ENCODE results near the gene MLANA.

Gene MLANA

GRCh38 chr9:5897851-5898250 lies 7.2 kb downstream of the MLANA start:
- Histone ChIP-seq H3K4me3 (ENCODE audit: severe bottlenecking) (no peak overlapping the region), H3K27ac (ENCODE audit: poor library complexity, severe bottlenecking) (no peak overlapping the region), H3K4me1 (ENCODE audit: insufficient read depth, poor library complexity, severe bottlenecking) (no peaks in the 10 kb centered on the region), H3K36me3 (ENCODE audit: low read depth) (no peaks in the 10 kb centered on the region), H3K9me3 (ENCODE audit: severe bottlenecking) (no peaks in the 10 kb centered on the region), H3K27me3 (ENCODE audit: insufficient read depth, poor library complexity, severe bottlenecking) (no peaks in the 10 kb centered on the region)
- TF ChIP-seq, protein P1, sequence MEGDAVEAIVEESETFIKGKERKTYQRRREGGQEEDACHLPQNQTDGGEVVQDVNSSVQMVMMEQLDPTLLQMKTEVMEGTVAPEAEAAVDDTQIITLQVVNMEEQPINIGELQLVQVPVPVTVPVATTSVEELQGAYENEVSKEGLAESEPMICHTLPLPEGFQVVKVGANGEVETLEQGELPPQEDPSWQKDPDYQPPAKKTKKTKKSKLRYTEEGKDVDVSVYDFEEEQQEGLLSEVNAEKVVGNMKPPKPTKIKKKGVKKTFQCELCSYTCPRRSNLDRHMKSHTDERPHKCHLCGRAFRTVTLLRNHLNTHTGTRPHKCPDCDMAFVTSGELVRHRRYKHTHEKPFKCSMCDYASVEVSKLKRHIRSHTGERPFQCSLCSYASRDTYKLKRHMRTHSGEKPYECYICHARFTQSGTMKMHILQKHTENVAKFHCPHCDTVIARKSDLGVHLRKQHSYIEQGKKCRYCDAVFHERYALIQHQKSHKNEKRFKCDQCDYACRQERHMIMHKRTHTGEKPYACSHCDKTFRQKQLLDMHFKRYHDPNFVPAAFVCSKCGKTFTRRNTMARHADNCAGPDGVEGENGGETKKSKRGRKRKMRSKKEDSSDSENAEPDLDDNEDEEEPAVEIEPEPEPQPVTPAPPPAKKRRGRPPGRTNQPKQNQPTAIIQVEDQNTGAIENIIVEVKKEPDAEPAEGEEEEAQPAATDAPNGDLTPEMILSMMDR (IDR thresholded peaks at IDR 0.05; ENCODE audit: poor library complexity, severe bottlenecking) = no peak
- DNase-seq (ENCODE audit: low spot score) (no peak), ATAC-seq (ENCODE audit: low read depth) (no peak)

DNA sequence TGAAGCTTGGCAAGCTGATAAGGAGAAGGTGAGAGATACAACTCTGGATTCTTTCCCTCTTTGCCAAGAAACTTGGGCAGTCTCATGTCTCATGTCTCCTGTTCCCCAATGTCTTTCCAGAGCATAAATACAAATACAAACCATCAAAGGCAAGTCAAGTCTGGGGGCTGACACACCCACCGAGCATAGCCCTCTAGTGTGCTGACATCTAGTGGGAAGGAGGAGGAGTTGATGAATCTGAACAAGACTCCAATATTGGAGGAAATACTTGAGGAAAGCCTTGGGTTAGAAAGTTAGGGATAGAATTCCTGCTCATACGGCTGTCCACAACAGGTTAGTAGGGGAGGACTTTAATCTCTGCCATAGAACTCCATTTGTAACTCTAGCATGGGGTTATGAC lies 8.6 kb downstream of the MLANA start:
- Histone ChIP-seq H3K4me1 (ENCODE audit: insufficient read depth, poor library complexity, severe bottlenecking) (no peaks in the 10 kb centered on the region), H3K36me3 (ENCODE audit: low read depth) (no peaks in the 10 kb centered on the region), H3K27ac (ENCODE audit: poor library complexity, severe bottlenecking) (no peak overlapping the region), H3K27me3 (ENCODE audit: insufficient read depth, poor library complexity, severe bottlenecking) (no peaks in the 10 kb centered on the region), H3K4me3 (ENCODE audit: severe bottlenecking) (no peak overlapping the region), H3K9me3 (ENCODE audit: severe bottlenecking) (no peaks in the 10 kb centered on the region)
- DNase-seq (ENCODE audit: low spot score) (no peak), ATAC-seq (ENCODE audit: low read depth) (no peak)
- TF ChIP-seq, protein P1 (IDR thresholded peaks at IDR 0.05; ENCODE audit: poor library complexity, severe bottlenecking) = peak; percentile 49

GRCh38 chr9:5900622-5901021 lies 9.9 kb downstream of the MLANA start:
- TF ChIP-seq, protein P1 (IDR thresholded peaks at IDR 0.05; ENCODE audit: poor library complexity, severe bottlenecking) = no peak
- Histone ChIP-seq H3K9me3 (ENCODE audit: severe bottlenecking) (no peaks in the 10 kb centered on the region), H3K4me3 (ENCODE audit: severe bottlenecking) (no peak overlapping the region), H3K36me3 (ENCODE audit: low read depth) (no peaks in the 10 kb centered on the region), H3K27ac (ENCODE audit: poor library complexity, severe bottlenecking) (no peak overlapping the region), H3K27me3 (ENCODE audit: insufficient read depth, poor library complexity, severe bottlenecking) (no peaks in the 10 kb centered on the region), H3K4me1 (ENCODE audit: insufficient read depth, poor library complexity, severe bottlenecking) (no peaks in the 10 kb centered on the region)
- ATAC-seq (ENCODE audit: low read depth) (no peak), DNase-seq (ENCODE audit: low spot score) (no peak)

DNA sequence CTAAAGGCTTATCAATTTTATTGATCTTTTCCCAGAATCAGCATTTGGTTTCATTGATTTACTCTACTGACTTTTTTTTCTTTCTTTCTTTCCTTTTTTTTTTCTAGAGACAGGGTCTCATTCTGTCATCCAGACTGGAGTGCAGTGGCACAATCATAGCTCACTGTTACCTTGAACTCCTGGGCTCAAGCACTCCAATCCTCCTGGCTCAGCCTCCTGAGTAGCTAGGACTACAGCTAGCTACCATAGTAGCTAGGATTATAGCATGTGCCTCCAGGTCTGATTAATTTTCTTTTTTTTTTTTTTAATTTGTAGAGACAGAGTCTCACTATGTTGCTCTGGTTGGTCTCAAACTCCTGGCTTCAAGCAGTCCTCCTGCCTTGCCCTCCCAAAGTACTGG lies 11.7 kb downstream of the MLANA start:
- TF ChIP-seq, protein P1 (IDR thresholded peaks at IDR 0.05; ENCODE audit: poor library complexity, severe bottlenecking) = no peak
- H3K9me3 ChIP-seq (ENCODE audit: severe bottlenecking) = no peaks in the 10 kb centered on the region
- H3K36me3 ChIP-seq (ENCODE audit: low read depth) = no peaks in the 10 kb centered on the region
- no peak for DNase-seq (ENCODE audit: low spot score)
- no peak overlapping the region for H3K4me3 ChIP-seq (ENCODE audit: severe bottlenecking)
- H3K4me1 ChIP-seq (ENCODE audit: insufficient read depth, poor library complexity, severe bottlenecking) = no peaks in the 10 kb centered on the region
- H3K27me3 ChIP-seq (ENCODE audit: insufficient read depth, poor library complexity, severe bottlenecking) = no peaks in the 10 kb centered on the region
- H3K27ac ChIP-seq (ENCODE audit: poor library complexity, severe bottlenecking) = no peak overlapping the region
- no peak for ATAC-seq (ENCODE audit: low read depth)

DNA sequence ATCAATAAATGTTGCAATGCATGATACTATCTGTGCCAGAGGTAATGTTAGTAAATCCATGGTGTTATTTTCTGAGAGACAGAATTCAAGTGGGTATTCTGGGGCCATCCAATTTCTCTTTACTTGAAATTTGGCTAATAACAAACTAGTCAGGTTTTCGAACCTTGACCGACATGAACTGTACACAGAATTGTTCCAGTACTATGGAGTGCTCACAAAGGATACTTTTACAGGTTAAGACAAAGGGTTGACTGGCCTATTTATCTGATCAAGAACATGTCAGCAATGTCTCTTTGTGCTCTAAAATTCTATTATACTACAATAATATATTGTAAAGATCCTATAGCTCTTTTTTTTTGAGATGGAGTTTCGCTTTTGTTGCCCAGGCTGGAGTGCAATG lies 18.2 kb downstream of the MLANA start:
- H3K4me3 ChIP-seq (ENCODE audit: severe bottlenecking) = no peak overlapping the region
- H3K27me3 ChIP-seq (ENCODE audit: insufficient read depth, poor library complexity, severe bottlenecking) = no peaks in the 10 kb centered on the region
- ATAC-seq (ENCODE audit: low read depth) (no peak), DNase-seq (ENCODE audit: low spot score) (no peak)
- H3K4me1 ChIP-seq (ENCODE audit: insufficient read depth, poor library complexity, severe bottlenecking) = peaks cover 4% of the 10 kb centered on the region
- H3K9me3 ChIP-seq (ENCODE audit: severe bottlenecking) = no peaks in the 10 kb centered on the region
- H3K36me3 ChIP-seq (ENCODE audit: low read depth) = no peaks in the 10 kb centered on the region
- TF ChIP-seq, protein P1 (IDR thresholded peaks at IDR 0.05; ENCODE audit: poor library complexity, severe bottlenecking) = no peak
- H3K27ac ChIP-seq (ENCODE audit: poor library complexity, severe bottlenecking) = no peak overlapping the region

All from RWPE2 (cell line).